Right renal pelvis (tissue), 4 donors: ENCODE measurements around the gene KIAA1671. TPM values are rescaled to one million over a fixed set of nuclear protein-coding genes. Genes with fewer than 3 reads are reported as not detected.

ENCODE experiments used
- DNase-seq, 4 donors: peaks; one replicate each; pipeline ENCODE4 v3.0.0-alpha.2; 2013; ENCODE audit warnings: low read depth in 4 of 4, low spot score in 3 of 4, missing footprints in 1 of 4
- polyA plus RNA-seq, 4 donors: library from polyadenylated mRNA; unstranded; fragments of 120-200 nt; gene quantifications; one replicate each; pipeline ENCODE4 v1.2.1, GENCODE V29; 2013; ENCODE audit not compliant: insufficient read length in 4 of 4

KIAA1671 gene
- polyA plus RNA-seq, 4 donors: 25.3 to 29.6 (median 27.6) TPM

DNA sequence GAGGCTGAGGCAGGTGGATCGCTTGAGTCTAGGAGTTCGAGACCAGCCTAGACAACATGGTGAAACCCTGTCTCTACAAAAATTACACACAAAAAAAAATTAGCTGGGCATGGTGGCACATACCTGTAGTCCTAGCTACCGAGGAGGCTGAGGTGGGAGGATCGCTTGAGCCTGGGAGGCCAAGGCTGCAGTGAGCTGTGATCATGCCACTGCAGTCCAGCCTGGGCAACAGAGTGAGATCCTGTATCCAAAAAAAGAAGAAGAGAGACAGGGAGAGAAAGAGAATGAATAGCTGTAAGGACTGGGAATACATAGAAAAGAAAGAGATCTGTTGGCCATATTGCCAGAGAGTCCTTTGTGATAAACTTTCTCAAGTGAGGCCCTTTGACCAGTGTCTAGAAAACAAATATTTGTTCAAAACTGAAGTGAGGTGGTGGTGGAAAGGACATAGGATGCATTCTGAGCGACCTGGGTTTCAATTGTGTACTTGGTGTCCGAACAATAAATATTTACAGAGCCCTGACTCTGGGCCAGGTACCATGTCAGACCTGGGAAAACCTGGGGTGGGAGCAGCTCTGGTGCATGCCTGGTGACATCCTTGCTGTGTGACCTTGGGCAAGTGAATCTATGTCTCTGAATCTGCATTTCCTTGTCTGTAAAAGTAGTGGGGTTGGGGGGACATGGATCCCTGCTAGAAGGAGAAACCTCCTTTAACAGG, 157.5 kb downstream of the KIAA1671 start:
- no peak for DNase-seq

- DNase-seq: no peak
These were observed 158.0 kb downstream of the KIAA1671 start for GRCh38 chr22:25110596-25110845.

GRCh38 chr22:25110846-25111578, 158.5 kb downstream of the KIAA1671 start:
- peak; percentile 71 to 79 (median 74) for DNase-seq

- peak in 1 of 4 donors; percentile 28 for DNase-seq
These were observed 159.3 kb downstream of the KIAA1671 start for GRCh38 chr22:25111579-25112517.

DNA sequence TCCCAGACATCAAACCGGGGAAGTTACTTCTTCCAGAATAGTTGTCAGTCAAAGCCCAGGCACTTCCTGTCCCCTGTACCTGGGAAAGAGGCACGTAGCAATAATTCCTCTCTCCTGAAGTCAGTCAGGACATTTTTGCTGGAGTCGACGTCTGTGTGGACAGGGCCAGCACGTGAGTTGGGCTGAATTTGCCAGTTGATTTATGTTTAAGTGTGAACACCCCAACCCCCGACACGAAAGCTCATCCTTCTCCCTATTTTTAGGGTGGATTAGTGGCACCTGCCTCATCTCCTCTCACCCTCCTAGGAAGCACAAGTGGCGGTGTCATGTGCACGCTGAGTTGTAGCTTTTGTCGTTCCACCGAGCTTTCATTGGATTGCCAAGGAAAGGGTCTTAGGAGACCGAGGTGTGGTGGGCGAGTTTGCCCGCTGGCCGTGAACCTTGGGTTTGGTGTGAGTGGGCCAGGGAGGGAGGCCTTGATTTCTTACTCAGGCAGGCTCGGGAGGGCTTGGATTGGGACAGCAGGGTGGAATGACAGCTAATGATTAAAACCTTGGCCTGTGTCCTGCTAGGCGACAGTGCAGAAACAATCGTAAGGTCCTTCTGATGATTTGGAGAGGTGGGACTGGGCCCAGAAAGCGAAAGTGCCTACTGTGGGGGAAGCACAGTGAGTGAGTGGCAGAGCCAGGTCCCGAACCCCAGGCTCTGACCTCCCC, 160.2 kb downstream of the KIAA1671 start:
- no peak for DNase-seq

DNA sequence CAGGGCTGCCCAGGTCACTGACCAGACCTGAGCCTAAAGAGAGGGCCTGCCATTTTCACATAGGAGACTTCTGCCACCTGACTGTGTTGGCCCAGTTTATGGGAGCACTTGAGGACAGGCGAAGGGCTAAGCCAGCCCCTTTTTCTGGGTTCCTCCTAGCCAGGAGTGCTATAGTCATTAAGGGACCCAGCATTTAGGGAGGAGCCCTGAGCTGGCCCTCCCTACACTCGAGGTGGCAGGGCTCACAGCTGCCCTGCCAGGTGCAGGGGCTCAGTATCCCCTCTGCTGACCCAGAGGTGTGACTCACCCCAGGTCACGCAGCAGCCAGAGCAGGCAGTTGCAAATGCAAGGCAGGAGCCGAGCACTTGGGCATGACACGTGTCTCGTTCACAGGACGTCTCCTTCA, 160.8 kb downstream of the KIAA1671 start:
- no peak for DNase-seq

DNA sequence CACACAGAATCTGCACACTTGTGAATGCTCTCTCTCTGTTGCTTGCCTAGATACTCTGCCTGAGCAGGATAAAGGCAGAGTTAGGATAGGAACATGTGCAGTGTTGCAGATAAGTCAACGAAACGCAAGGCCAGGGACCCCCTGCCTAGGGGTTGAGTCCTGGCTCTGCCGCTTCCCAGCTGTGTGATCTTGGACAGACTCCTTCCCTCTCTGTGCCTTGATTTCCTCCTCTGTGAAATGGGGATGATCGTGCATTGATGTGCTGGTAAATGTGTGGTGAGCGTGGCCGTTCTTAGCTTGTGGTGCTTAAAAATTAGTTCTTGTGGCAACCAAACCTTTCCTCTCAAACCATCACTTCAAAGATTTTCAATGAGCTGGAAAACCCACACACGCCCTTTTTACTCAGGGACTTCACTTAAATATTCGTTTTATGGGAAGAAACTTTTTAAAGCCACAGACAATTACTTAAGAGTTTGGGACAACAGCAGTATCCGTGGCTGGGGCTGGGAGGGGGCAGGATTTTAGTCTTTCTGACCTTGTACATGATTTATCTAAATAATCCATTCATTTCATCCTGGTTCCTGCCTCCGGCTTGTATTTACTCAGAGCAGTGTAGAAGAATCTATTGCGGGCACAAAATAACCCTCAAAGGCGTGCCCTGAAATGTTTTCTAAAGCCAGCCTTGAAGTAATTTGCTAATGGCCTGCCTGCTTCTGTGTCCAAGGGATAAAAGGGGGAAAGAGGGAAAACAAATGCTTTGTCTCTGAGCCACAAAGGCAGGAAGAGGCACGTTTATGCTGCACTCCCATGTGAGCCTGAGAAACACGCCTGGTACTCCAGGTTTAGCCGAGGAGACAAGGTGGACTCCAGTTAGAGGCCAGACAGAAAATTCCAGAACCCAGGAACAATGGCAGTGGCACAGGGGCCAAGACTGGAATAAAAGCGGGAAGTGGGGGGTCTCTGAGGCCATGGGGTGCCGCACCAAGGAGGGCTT, 162.2 kb downstream of the KIAA1671 start:
- DNase-seq: no peak

- DNase-seq: no peak
These were observed 167.1 kb downstream of the KIAA1671 start for GRCh38 chr22:25119609-25120008.

DNA sequence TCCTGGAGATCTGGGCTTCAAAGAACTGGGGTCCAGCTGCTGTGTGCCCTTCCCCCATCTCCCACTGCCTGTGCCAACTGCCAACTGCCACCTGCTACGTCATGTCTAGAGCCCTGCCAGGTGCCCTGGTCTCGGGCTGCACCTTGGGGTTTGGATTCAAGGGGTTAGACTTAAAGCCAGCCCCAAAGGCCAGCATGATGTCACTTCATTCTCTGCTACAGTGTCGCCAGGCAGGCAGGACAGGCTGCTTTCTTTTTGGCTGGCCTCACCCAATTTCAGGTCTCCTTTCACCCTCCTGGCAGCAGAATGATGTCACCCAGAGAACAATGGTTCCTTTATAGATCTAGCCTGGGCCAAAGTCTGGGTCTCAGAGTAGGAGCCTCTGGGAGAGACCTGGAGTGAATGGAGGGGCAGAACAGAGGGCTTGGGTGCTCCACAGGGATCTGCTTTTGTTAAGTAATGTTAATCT, 167.6 kb downstream of the KIAA1671 start:
- no peak for DNase-seq

GRCh38 chr22:25120761-25121212, 168.3 kb downstream of the KIAA1671 start:
- peak in 1 of 4 donors; percentile 53 for DNase-seq

DNA sequence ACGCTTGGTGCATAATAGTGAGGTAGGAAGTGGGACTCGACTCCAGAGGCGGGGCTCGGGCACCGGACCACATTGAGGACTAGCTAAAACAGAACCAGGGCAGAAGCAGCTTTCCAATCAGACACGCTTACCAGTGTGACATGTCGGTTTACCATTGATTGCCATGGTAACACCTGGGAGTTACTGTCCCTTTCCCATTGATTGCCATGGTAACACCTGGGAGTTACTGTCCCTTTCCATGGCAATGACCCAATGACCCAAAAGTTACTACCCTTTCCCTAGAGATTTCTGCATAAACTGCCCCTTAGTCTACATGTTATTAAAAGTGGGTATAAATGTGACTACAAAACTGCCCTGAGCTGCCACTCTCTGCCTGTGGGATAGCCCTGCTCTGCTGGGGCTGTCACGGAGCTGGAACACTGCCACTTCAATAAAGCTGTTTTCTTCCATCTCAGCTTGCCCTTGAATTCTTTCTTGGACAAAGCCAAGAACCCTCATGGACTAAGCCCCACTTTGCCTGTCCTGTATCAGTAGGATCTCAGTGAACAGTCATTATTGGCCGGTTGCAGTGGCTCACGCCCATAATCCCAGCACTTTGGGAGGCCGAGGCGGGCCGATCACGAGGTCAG, 169.7 kb downstream of the KIAA1671 start:
- no peak for DNase-seq

DNA sequence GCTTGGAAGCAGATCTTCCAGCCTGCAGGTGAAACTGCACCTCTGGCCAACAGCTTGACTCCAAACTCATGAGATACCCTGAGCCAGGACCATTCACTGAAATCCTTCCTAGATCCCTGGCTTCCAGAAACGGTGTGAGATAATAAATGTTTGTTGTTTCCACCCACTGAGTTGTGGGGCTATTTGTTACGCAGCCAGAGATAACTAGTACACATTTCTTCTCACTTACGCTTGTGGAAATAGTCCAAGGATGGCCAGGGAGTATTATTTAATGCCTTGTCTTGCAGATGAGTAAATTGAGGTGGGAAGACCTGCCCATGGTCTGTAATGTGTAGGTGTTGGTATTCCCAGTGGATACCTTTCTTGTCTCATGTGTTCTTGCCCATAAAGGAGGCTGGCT, 171.2 kb downstream of the KIAA1671 start:
- no peak for DNase-seq

DNA sequence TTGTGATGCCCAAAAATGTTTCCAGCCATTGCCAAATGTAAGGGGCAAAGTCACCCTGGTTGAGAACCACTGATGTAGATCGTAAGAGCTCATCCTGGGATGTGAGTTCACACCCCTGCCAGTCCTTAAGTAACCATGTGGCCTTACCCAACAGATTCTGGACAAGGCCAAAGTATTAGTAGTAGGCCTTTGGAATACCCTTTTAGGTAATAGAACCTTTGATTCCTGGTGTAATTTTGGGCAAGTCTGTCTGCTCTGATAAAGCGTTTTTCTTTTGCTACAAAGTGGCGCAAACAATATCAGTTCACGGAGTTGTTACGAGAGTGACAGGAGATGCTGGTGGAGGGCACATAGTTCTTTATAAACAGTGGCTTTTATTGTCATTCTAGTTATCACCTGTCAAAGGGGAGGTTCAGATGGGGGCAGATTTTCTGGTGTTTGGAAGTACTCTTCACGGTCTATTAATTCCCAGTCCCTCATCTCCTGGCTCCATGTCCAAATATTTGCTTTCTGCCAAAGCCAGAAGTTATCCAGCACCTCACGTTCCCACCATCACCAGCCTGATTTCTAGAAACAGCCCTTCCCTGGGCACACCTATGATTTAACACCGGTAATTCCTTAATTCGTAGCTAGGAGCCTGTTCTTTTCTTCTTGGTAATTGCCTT, 173.3 kb downstream of the KIAA1671 start:
- no peak for DNase-seq

- DNase-seq: no peak
These were observed 174.0 kb downstream of the KIAA1671 start for GRCh38 chr22:25126510-25126909.

GRCh38 chr22:25127318-25127717, 174.8 kb downstream of the KIAA1671 start:
- DNase-seq: peak in 1 of 4 donors; percentile 49

GRCh38 chr22:25130462-25130861, 177.9 kb downstream of the KIAA1671 start:
- DNase-seq: no peak

DNA sequence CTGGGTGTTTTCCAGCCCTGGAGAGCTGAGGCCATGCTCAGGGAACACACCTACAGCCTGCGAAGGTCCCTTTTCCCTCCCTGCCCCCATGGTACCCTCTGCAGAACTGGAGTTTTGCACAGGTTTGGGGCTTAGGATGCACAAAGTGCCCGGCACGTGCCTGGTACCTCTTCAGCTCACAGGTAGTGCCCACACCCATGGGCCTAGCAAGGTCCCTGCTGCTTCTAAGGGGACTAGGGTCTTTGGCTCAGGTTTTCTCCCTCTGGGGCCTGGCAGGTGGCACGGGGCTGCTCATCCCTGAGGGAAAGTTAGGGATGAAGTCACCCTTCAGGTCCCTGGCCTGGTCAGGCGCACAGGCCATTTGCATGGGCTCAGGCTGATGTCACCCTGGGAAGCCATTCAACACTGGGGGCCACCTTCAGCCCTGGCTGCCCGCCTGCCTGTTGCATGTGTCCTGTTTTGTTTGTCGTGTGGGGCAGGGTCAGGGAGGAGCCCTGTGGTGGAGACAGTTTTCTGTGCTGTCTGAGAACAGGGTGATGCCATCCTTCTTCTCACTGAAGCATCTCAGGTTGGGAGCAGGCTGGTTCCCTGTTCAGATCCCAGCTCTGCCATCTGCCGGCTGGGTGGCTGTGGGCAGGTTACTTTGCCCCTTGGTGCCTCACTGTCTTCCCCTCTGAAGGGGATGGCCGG, 178.8 kb downstream of the KIAA1671 start:
- no peak for DNase-seq

DNA sequence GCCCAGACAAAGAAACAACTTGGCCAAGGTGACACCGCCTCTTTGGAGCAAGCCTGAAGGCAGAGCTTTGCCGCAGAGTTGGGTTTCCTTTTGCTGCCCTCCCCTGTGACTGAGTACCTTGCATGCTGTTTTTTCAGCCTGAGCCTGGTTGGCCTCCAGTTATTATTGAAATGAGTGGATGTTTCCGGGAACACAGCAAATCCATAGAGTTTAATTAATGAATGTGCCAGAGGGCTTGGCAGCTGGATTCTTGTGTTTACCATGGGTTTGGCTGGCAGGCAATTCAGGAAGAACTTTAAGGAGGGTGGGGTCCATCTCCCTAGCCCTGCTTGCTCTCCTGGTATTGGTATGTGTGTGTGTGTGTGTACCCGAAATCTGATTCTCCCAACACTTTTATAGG, 181.5 kb downstream of the KIAA1671 start:
- no peak for DNase-seq
